ELR (cell line): ENCODE measurements around the gene UBC.

Source experiments
- DNase-seq: peaks from one replicate; pipeline ENCODE4 v3.0.0-alpha.2; 2015; ENCODE audit warnings: low read depth

The UBC gene

GRCh38 chr12:124884587-124885438 lies 29.6 kb downstream of the UBC start:
- no peak for DNase-seq

GRCh38 chr12:124883263-124884130 lies 31.0 kb downstream of the UBC start:
- DNase-seq: peak; percentile 19

GRCh38 chr12:124881123-124881522 lies 33.3 kb downstream of the UBC start:
- no peak for DNase-seq

GRCh38 chr12:124880335-124880734 lies 34.1 kb downstream of the UBC start:
- DNase-seq: peak; percentile 85

- no peak for DNase-seq
Observed at GRCh38 chr12:124878795-124879516, 35.5 kb downstream of the UBC start.

GRCh38 chr12:124877423-124877822 lies 37.0 kb downstream of the UBC start:
- no peak for DNase-seq

GRCh38 chr12:124876171-124876570 lies 38.3 kb downstream of the UBC start:
- DNase-seq: no peak

GRCh38 chr12:124875803-124876132 lies 38.7 kb downstream of the UBC start:
- no peak for DNase-seq

GRCh38 chr12:124874988-124875802 lies 39.3 kb downstream of the UBC start:
- no peak for DNase-seq

- no peak for DNase-seq
Observed at GRCh38 chr12:124874188-124874587, 40.3 kb downstream of the UBC start.

GRCh38 chr12:124872068-124872719 lies 42.3 kb downstream of the UBC start:
- DNase-seq: no peak

- no peak for DNase-seq
Observed at GRCh38 chr12:124871297-124871696, 43.2 kb downstream of the UBC start.

- no peak for DNase-seq
Observed at GRCh38 chr12:124870515-124870914, 43.9 kb downstream of the UBC start.

- peak; percentile 28 for DNase-seq
Observed at GRCh38 chr12:124869059-124869665, 45.3 kb downstream of the UBC start.

GRCh38 chr12:124868252-124869058 lies 46.0 kb downstream of the UBC start:
- no peak for DNase-seq

- peak; percentile 50 for DNase-seq
Observed at GRCh38 chr12:124867401-124867930, 47.0 kb downstream of the UBC start.

- no peak for DNase-seq
Observed at GRCh38 chr12:124866883-124867400, 47.5 kb downstream of the UBC start.

GRCh38 chr12:124866195-124866882 lies 48.1 kb downstream of the UBC start:
- no peak for DNase-seq

GRCh38 chr12:124865728-124866127 lies 48.7 kb downstream of the UBC start:
- no peak for DNase-seq
